Subcutaneous adipose tissue (tissue), 4 donors: ENCODE results near the gene PATZ1. TPM values are rescaled to one million over a fixed set of nuclear protein-coding genes. Genes with fewer than 3 reads are reported as not detected.

Experiments
- total RNA-seq, 4 donors: library from RNA; depleted of rRNA; stranded (reverse); fragments of >200 nt; gene quantifications; one replicate each; pipeline ENCODE4 v1.1.0, GENCODE V29; 2016
- TF ChIP-seq, protein P1 (sequence below): fragments of 450-650 bp; IDR thresholded peaks from one replicate; pipeline ENCODE4 v1.5.1; 2016; ENCODE audit warnings: low read depth, mild to moderate bottlenecking, control low read depth, antibody characterized with exemption, moderate library complexity

Gene PATZ1
- total RNA-seq, 4 donors from 2014 or later: 10.0 to 17.9 (median 14.1) TPM

DNA sequence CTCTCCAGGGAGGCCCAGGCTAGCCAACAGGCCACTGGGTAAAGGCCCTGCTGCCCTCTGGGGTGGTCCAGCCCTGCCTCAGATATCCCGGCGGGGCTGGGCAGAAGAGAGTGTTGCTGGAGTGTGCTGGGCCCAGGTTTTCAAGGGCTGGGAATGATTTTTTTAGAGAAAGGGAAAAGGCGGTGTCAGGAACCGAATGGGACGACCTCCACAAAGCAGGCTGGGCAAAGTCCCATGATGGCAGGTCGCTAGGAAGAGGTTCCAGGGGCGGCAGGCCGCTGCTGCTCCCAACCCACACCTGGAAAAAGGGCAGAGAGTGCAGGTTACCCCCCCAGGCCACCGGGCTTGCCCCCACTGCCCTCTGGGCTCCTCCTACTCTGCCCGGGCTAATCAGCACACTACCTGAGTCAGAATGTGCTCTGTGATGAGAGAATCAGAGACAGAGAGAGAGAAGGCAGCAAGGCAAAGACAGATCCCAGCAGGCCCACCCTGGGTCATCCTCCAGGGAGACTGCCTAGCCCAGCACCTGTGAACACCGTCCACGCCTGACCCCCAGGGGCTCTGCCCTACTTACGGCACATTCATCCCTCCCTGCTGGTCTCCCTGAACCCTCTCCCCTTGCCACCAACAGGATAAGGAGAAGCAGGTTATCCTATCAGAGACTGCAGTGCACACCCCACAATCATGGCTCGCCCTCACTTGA lies 4.6 kb downstream of the PATZ1 start:
- TF ChIP-seq, protein P1, sequence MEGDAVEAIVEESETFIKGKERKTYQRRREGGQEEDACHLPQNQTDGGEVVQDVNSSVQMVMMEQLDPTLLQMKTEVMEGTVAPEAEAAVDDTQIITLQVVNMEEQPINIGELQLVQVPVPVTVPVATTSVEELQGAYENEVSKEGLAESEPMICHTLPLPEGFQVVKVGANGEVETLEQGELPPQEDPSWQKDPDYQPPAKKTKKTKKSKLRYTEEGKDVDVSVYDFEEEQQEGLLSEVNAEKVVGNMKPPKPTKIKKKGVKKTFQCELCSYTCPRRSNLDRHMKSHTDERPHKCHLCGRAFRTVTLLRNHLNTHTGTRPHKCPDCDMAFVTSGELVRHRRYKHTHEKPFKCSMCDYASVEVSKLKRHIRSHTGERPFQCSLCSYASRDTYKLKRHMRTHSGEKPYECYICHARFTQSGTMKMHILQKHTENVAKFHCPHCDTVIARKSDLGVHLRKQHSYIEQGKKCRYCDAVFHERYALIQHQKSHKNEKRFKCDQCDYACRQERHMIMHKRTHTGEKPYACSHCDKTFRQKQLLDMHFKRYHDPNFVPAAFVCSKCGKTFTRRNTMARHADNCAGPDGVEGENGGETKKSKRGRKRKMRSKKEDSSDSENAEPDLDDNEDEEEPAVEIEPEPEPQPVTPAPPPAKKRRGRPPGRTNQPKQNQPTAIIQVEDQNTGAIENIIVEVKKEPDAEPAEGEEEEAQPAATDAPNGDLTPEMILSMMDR: no peak

DNA sequence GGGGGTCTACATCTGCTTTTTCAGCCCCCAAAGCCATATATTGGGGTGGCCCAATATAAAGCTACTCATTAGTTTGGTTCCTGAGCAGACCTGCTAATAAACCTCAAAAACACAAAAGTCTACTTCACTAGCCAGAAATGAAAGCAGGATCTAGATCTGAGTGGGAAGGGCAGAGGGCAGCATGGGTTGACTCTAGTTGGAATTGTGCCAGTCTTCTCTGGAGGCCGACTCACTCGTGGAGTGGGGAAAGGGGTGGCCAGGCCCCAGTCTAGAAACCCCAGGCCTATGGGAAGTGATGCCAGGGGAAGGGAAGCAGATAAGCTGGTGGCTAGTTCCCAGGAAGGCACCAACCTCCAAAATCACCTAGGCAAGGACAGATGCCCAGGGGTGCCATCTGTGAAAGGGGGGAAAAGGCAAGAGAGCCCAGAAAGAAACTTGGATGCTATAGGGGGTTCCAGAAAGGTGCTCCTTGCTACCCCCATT lies 5.3 kb downstream of the PATZ1 start:
- TF ChIP-seq, protein P1: no peak

DNA sequence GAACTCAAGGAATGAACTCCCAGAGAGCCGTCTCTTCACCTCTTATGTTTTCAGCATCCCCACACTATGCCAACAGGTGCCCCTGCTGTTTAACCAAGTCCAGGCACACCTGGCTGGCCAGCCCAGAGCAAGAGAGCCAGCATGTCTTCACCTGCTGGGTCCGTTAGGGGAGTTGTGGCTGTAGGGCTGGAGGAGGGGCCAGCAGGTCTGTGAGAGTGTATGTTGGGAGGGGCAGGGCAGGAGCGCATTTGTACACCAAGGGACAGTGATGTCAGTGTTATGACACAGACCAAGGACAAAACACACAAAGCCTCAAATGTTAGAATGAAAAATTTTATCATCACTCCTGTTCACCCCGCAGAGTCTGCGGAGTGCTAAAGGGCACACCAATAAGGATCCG lies 5.8 kb downstream of the PATZ1 start:
- TF ChIP-seq, protein P1: no peak

DNA sequence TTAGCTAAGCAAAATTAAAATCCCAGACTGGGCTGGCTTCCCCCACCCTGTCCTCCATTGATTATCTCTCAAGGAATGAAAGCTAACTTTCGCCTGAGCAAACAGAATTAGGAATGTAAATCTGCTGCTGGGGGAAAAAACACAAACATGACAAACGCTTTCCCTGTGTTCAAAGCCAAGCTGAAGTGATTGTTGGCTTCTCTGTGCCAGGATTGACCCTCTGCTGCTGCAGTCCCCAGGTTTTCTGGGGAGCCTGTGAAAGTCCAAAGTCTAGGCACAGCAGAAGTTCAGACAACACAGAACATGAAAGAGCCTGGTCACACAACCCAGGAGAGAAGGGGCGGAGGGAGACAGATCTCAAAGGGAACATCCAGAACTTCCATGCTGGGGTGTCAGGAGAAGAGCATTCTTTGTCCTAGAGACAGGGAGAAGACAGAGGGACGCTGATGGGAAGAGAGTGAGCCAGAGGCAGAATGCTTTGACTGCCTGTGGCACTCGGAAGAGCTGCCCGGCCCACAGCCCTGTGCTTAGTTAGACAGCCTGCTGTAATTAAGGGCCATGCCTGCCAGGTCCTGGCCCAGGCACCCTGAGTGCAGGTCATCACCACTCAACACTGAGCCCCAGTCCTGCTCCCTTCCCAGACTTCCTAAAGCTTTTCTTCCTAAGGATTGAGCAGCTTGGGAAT lies 6.9 kb downstream of the PATZ1 start:
- TF ChIP-seq, protein P1: no peak

GRCh38 chr22:31337178-31337577 lies 9.0 kb downstream of the PATZ1 start:
- TF ChIP-seq, protein P1: no peak

GRCh38 chr22:31334329-31334728 lies 11.8 kb downstream of the PATZ1 start:
- TF ChIP-seq, protein P1: no peak

GRCh38 chr22:31333641-31334040 lies 12.5 kb downstream of the PATZ1 start:
- TF ChIP-seq, protein P1: no peak
